Hepatocyte (in vitro differentiated cells): Measurements from ENCODE around the gene EML4. TPM values are rescaled to one million over a fixed set of nuclear protein-coding genes. Genes with fewer than 3 reads are reported as not detected.
A peak's percentile ranks its signal among the peaks of the same experiment; 100 is the strongest.

Experiments used
- DNase-seq: peaks from one replicate; pipeline ENCODE4 v3.0.0-alpha.2; 2016; ENCODE audit warnings: low spot score
- H2AFZ ChIP-seq: fragments of 200-600 bp; sonication (generic); 2 replicates; pipeline ENCODE4 v1.6.0; 2016; ENCODE audit warnings: antibody characterized with exemption, mild to moderate bottlenecking
- H3K27ac ChIP-seq: fragments of 200-600 bp; sonication (generic); 2 replicates; pipeline ENCODE4 v1.5.1; 2016; ENCODE audit warnings: mild to moderate bottlenecking
- H3K27me3 ChIP-seq: fragments of 200-600 bp; sonication (generic); 2 replicates; pipeline ENCODE4 v1.6.1; 2016
- H3K36me3 ChIP-seq: fragments of 200-600 bp; sonication (generic); replicated peaks from 2 replicates; pipeline ENCODE4 v1.5.1; 2016; ENCODE audit warnings: low read depth; ENCODE audit not compliant: insufficient read depth
- H3K4me1 ChIP-seq: fragments of 200-600 bp; sonication (generic); 2 replicates; pipeline ENCODE4 v1.5.1; 2016; ENCODE audit warnings: mild to moderate bottlenecking, moderate library complexity; ENCODE audit not compliant: insufficient read depth
- H3K4me2 ChIP-seq: fragments of 200-600 bp; sonication (generic); 2 replicates; pipeline ENCODE4 v1.6.0; 2016
- H3K4me3 ChIP-seq: fragments of 200-600 bp; sonication (generic); 2 replicates; pipeline ENCODE4 v1.5.1; 2016; ENCODE audit warnings: mild to moderate bottlenecking
- H3K79me2 ChIP-seq: fragments of 200-600 bp; sonication (generic); 2 replicates; pipeline ENCODE4 v1.6.0; 2017; ENCODE audit warnings: mild to moderate bottlenecking
- H3K9me2 ChIP-seq: fragments of 200-600 bp; sonication (generic); replicated peaks from 2 replicates; pipeline ENCODE4 v1.6.0; 2017; ENCODE audit warnings: mild to moderate bottlenecking; ENCODE audit not compliant: insufficient read depth
- H3K9me3 ChIP-seq: fragments of 200-600 bp; sonication (generic); 2 replicates; pipeline ENCODE4 v1.5.1; 2016; ENCODE audit warnings: low read depth, mild to moderate bottlenecking
- H4K20me1 ChIP-seq: fragments of 200-600 bp; sonication (generic); 2 replicates; pipeline ENCODE4 v1.6.0; 2016; ENCODE audit warnings: mild to moderate bottlenecking; ENCODE audit not compliant: insufficient read depth, poor library complexity, severe bottlenecking
- CTCF ChIP-seq: fragments of 200-600 bp; sonication (generic); IDR thresholded peaks from 2 replicates; pipeline ENCODE4 v1.5.1; 2016; ENCODE audit warnings: antibody characterized with exemption, mild to moderate bottlenecking; ENCODE audit not compliant: poor library complexity
- EZH2 ChIP-seq: fragments of 200-600 bp; sonication (generic); IDR thresholded peaks from 2 replicates; pipeline ENCODE4 v1.6.1; 2016; ENCODE audit warnings: antibody characterized with exemption, mild to moderate bottlenecking, borderline replicate concordance
- EZH2phosphoT487 ChIP-seq: fragments of 200-600 bp; sonication (generic); IDR thresholded peaks from one replicate; pipeline ENCODE4 v1.6.1; 2018; ENCODE audit warnings: antibody characterized with exemption, mild to moderate bottlenecking, low read depth, moderate library complexity; ENCODE audit not compliant: unreplicated experiment, severe bottlenecking
- WGBS: methylation state at CpG from one replicate; pipeline ENCODE4 v1.1.6; 2016; ENCODE audit warnings: low lambda C conversion rate; ENCODE audit errors: missing lambda C conversion rate; 5-methylcytosine and 5-hydroxymethylcytosine counted together
- polyA plus RNA-seq: library from polyadenylated mRNA; unstranded; fragments of >200 nt; fragmentation: Nextera tagmentation; extraction: Ambion mirVana; gene quantifications from 2 replicates; pipeline ENCODE4 v1.2.1, GENCODE V29; 2016
- total RNA-seq: library from RNA; depleted of rRNA; stranded (reverse); fragments of >200 nt; gene quantifications from 2 replicates; pipeline ENCODE4 v1.2.3, GENCODE V29; 2014

Gene EML4
- total and polyA plus RNA-seq, 2 experiments from 2014 or later, result 49.9 to 86.8 TPM

DNA sequence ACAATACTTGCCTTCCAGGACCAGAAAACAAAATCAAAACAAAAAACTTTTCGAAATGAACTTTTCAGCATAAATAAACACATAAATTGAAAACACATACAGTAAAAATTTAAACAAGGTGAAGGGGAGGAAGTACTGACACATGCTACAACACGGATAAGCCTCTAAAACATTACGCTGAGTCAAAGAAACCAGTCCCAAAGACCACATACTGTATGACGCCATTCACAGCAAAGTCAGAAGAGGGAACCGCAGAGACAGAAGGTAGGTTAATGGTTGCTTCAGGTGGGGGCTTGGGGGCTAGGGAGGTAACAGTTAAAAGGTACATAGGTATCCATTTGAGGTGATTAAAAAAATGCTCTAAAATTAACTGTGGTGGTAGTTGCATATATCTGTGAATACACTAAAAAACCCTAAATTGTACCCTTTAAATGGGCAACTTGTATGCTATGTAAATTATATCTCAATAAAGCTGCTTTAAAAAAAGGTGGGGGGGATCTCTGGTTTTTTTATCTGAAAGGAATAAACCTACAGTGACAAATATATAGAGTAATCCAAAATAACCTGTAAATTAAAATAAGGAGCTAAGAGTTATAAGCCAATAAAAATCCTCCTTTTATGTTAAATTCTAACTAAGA is 184.8 kb downstream of the EML4 start:
- no peaks in the 10 kb centered on the region for H3K36me3 ChIP-seq
- H4K20me1 ChIP-seq, result peaks cover 37% of the 10 kb centered on the region
- no peak overlapping the region for H3K4me2 ChIP-seq
- DNase-seq, result no peak
- no peaks in the 10 kb centered on the region for H3K4me1 ChIP-seq
- no peaks in the 10 kb centered on the region for H3K9me2 ChIP-seq
- H3K9me3 ChIP-seq, result no peaks in the 10 kb centered on the region
- no peak overlapping the region for H2AFZ ChIP-seq
- no peak overlapping the region for H3K4me3 ChIP-seq
- no peak overlapping the region for H3K27ac ChIP-seq
- no peaks in the 10 kb centered on the region for H3K27me3 ChIP-seq
- TF ChIP-seq EZH2phosphoT487 (no peak), CTCF (no peak), EZH2 (no peak)
- 92% methylated on average over 5 of the region's 5 CpGs for WGBS
- peaks cover 99% of the 10 kb centered on the region for H3K79me2 ChIP-seq

DNA sequence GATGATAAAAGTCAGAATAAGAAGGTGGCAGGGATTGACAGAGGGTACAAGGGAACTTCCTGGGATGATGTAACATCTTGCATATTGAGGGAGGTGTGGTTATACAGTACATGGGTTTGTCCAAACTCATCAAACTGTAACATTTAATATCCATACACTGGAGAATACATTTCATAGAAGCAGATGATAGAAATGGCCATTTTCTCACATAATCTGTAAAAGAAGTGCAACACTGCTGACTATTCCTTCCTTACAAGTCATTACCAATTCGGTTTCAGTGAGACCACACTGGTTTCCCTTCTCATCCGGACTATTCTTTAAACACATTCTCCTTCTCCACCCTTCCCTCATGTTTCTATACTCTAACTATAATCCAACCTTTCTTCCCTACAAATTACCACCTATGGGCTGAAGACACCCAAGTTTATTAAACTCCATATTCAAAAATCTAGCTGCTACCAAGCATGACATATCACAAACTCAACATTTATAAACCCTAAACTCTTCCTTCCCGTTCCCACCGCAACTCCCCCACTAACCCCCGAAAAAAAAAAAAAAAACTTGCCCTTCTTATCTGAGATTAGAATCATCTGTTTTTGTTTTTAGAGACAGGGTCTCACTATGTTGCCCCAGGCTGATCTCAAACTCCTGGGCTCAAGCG is 190.3 kb downstream of the EML4 start:
- H3K79me2 ChIP-seq, result peaks cover 65% of the 10 kb centered on the region

GRCh38 chr2:42359965-42360483 is 190.9 kb downstream of the EML4 start:
- Histone ChIP-seq H3K9me2 (no peaks in the 10 kb centered on the region), H3K27ac (peak overlapping the region; percentile 93), H2AFZ (no peak overlapping the region), H4K20me1 (peaks cover 28% of the 10 kb centered on the region), H3K4me3 (peak overlapping the region; percentile 74), H3K36me3 (no peaks in the 10 kb centered on the region), H3K4me1 (peaks cover 10% of the 10 kb centered on the region), H3K79me2 (peaks cover 59% of the 10 kb centered on the region), H3K9me3 (no peaks in the 10 kb centered on the region), H3K27me3 (no peaks in the 10 kb centered on the region), H3K4me2 (peak overlapping the region; percentile 70)
- 27% methylated on average over 12 of the region's 12 CpGs for WGBS
- DNase-seq, result peak; percentile 46
- TF ChIP-seq CTCF (no peak), EZH2 (no peak), EZH2phosphoT487 (no peak)

More for the DNA sequence above, 190.3 kb downstream of the EML4 start:
- no peaks in the 10 kb centered on the region for H3K9me3 ChIP-seq
- H2AFZ ChIP-seq, result no peak overlapping the region
- H4K20me1 ChIP-seq, result peaks cover 34% of the 10 kb centered on the region
- WGBS, result 62% methylated on average over 6 of the region's 6 CpGs
- H3K9me2 ChIP-seq, result no peaks in the 10 kb centered on the region
- H3K27ac ChIP-seq, result peak overlapping the region; percentile 93
- no peak for DNase-seq
- H3K4me2 ChIP-seq, result peak overlapping the region; percentile 70
- H3K4me3 ChIP-seq, result peak overlapping the region; percentile 74
- H3K27me3 ChIP-seq, result no peaks in the 10 kb centered on the region
- TF ChIP-seq EZH2phosphoT487 (no peak), EZH2 (no peak), CTCF (no peak)
- H3K4me1 ChIP-seq, result peaks cover 10% of the 10 kb centered on the region
- no peaks in the 10 kb centered on the region for H3K36me3 ChIP-seq
